Small intestine (tissue), 7 donors: ENCODE measurements around the gene TAF3. TPM values are rescaled to one million over a fixed set of nuclear protein-coding genes. Genes with fewer than 3 reads are reported as not detected.

ENCODE experiments used
- DNase-seq, 2 donors: peaks; one replicate each; pipeline versions ENCODE4 v3.0.0 to v3.0.0-alpha.2; 2013
- FAIRE-seq: peaks from 2 replicates; lab custom pipeline; 2012; peaks lifted over from hg19 to GRCh38; lab: Jason Lieb, UNC
- H3K27ac ChIP-seq, 3 donors: one replicate each; pipeline ENCODE4 v1.5.1; 2013; ENCODE audit warnings: low read length in 2 of 3, mild to moderate bottlenecking in 2 of 3, control low read depth in 1 of 3, inconsistent platforms in 1 of 3, low read depth in 1 of 3, moderate library complexity in 1 of 3
- H3K27me3 ChIP-seq, 3 donors: one replicate each; pipeline ENCODE4 v1.6.1; 2013; ENCODE audit warnings: low read length in 3 of 3, inconsistent platforms in 1 of 3; ENCODE audit not compliant: control insufficient read depth in 3 of 3, insufficient read depth in 3 of 3
- H3K36me3 ChIP-seq, 3 donors: one replicate each; pipeline ENCODE4 v1.6.1; 2013; ENCODE audit warnings: low read length in 3 of 3, inconsistent platforms in 1 of 3, low read depth in 1 of 3, mild to moderate bottlenecking in 1 of 3, moderate library complexity in 1 of 3; ENCODE audit not compliant: control insufficient read depth in 3 of 3, insufficient read depth in 2 of 3
- H3K4me1 ChIP-seq, 3 donors: one replicate each; pipeline ENCODE4 v1.6.1; 2013; ENCODE audit warnings: low read length in 2 of 3, inconsistent platforms in 1 of 3, low read depth in 1 of 3, mild to moderate bottlenecking in 1 of 3, moderate library complexity in 1 of 3; ENCODE audit not compliant: control insufficient read depth in 3 of 3, insufficient read depth in 2 of 3
- H3K4me3 ChIP-seq, 3 donors: one replicate each; pipeline ENCODE4 v1.5.1; 2013; ENCODE audit warnings: low read length in 3 of 3, control low read depth in 1 of 3, inconsistent platforms in 1 of 3, low read depth in 1 of 3, mild to moderate bottlenecking in 1 of 3, moderate library complexity in 1 of 3
- H3K9me3 ChIP-seq, 2 donors: one replicate each; pipeline ENCODE4 v1.6.1; 2013; ENCODE audit warnings: low read depth in 1 of 2, low read length in 1 of 2; ENCODE audit not compliant: control insufficient read depth in 2 of 2, insufficient read depth in 1 of 2
- WGBS, 3 donors: extraction: QIAGEN DNeasy Blood & Tissue Kit; methylation state at CpG; one replicate each; pipeline ENCODE4 v1.1.7; 2013; 5-methylcytosine and 5-hydroxymethylcytosine counted together
- polyA plus RNA-seq, 4 donors: library from polyadenylated mRNA; stranded (reverse) in 3 of 4; unstranded in 1 of 4; fragments of 200-250 nt in 3 of 4; fragments of 120-200 nt in 1 of 4; gene quantifications; one replicate each; pipeline versions ENCODE4 v1.2.1 to v1.2.3, GENCODE V29; 2013
- donor health status: healthy with polysubstance abuse.
- donor health status: control.
- donor health status: control.
- donor health status: Bipolar disorder and iron deficiency.
- donor health status: healthy.

TAF3 gene
- polyA plus RNA-seq, 4 donors: 3.4 to 5.4 (median 4.5) TPM

DNA sequence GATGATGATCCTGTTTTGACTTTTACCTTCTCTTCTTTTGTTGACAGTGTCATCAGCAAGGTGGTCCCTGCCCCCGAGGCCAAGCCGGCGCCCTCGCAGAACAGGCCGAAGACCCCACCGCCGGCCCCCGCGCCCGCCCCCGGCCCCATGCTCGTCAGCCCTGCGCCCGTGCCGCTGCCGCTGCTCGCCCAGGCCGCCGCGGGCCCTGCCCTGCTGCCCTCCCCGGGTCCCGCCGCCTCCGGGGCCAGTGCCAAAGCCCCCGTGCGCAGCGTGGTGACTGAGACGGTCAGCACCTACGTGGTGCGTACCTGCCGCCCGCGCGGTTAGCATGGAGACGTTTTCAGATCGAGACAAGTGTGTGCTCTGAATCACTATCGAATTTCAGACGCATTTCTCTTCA is 190.7 kb downstream of the TAF3 start:
- Histone ChIP-seq H3K27me3 (no peaks in the 10 kb centered on the region), H3K36me3 (peaks cover 0 to 29% (median 2%) of the 10 kb centered on the region in 3 donors), H3K27ac (no peak overlapping the region), H3K4me1 (peaks cover 0 to 16% (median 5%) of the 10 kb centered on the region in 3 donors), H3K4me3 (no peak overlapping the region), H3K9me3 (peaks cover 0 to 8% of the 10 kb centered on the region in 2 donors)
- FAIRE-seq (no peak), DNase-seq (no peak)
- 97 to 98% (median 98%) methylated on average over 38 of the region's 38 CpGs for WGBS, 3 donors

GRCh38 chr10:8013006-8013405 is 194.7 kb downstream of the TAF3 start:
- Histone ChIP-seq H3K36me3 (peaks cover 0 to 38% (median 5%) of the 10 kb centered on the region in 3 donors), H3K9me3 (no peaks in the 10 kb centered on the region), H3K4me1 (peaks cover 0 to 16% (median 5%) of the 10 kb centered on the region in 3 donors), H3K27me3 (no peaks in the 10 kb centered on the region), H3K4me3 (no peak overlapping the region), H3K27ac (no peak overlapping the region)
- FAIRE-seq (peak; percentile 59), DNase-seq (peak; percentile 59 to 69)
- 6 to 63% (median 40%) methylated on average over 1 of the region's 1 CpG for WGBS, 3 donors

- peaks cover 0 to 36% (median 5%) of the 10 kb centered on the region in 3 donors for H3K36me3 ChIP-seq
- 65 to 87% (median 85%) methylated on average over 10 of the region's 10 CpGs for WGBS, 3 donors
- H3K4me3 ChIP-seq: no peak overlapping the region
- no peak overlapping the region for H3K27ac ChIP-seq
- DNase-seq: peak in 1 of 2 donors; percentile 10
- no peak for FAIRE-seq
- peaks cover 0 to 16% (median 5%) of the 10 kb centered on the region in 3 donors for H3K4me1 ChIP-seq
- no peaks in the 10 kb centered on the region for H3K27me3 ChIP-seq
- no peaks in the 10 kb centered on the region for H3K9me3 ChIP-seq
Observed at GRCh38 chr10:8013619-8014018, 195.3 kb downstream of the TAF3 start.

GRCh38 chr10:8014649-8015048 is 196.3 kb downstream of the TAF3 start:
- Histone ChIP-seq H3K36me3 (peaks cover 0 to 28% (median 5%) of the 10 kb centered on the region in 3 donors), H3K4me3 (no peak overlapping the region), H3K4me1 (peaks cover 0 to 16% (median 5%) of the 10 kb centered on the region in 3 donors), H3K9me3 (no peaks in the 10 kb centered on the region), H3K27ac (no peak overlapping the region), H3K27me3 (no peaks in the 10 kb centered on the region)
- 96 to 97% (median 97%) methylated on average over 16 of the region's 16 CpGs for WGBS, 3 donors
- DNase-seq (no peak), FAIRE-seq (no peak)

DNA sequence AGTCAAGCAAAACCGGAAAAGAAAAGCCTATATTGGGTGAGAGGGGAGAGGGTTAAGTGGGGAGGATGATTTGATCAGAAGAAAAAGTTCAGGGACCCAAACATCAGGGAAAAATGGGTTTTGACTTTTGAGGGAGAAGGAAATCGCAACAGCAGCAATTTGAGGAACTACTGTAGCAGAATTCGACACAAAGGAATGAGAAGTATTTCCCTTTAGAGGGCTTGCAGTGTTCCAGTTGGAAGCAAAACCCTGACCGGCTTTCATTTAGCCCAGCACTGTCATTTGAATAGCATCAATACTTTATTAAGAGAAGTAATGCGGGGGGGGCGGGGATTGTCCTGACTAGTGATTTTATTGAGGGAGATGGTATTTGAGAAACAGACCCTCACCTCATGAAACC is 199.0 kb downstream of the TAF3 start:
- Histone ChIP-seq H3K4me1 (peaks cover 0 to 12% (median 4%) of the 10 kb centered on the region in 3 donors), H3K27ac (no peak overlapping the region), H3K4me3 (no peak overlapping the region), H3K9me3 (no peaks in the 10 kb centered on the region), H3K27me3 (no peaks in the 10 kb centered on the region), H3K36me3 (peaks cover 0 to 13% (median 5%) of the 10 kb centered on the region in 3 donors)
- 71 to 94% (median 91%) methylated on average over 6 of the region's 6 CpGs for WGBS, 3 donors
- DNase-seq (no peak), FAIRE-seq (no peak)

DNA sequence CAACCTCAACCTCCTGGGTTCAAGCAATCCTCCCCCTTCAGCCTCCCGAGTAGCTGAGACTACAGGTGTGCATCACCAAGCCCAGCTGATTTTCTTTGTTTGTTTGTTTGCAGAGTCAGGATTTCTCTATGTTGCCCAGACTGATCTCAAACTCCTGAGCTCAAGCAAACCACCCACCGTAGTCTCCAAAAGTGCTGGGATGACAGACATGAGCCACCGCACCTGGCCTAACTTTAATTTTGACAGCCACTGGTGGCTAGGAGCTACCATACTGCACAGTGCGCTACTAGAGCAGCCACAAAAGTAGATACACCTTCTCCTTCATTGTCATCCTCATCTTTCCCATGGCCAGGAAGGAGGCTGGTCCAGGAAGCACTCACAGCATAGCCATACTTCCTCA is 205.0 kb downstream of the TAF3 start:
- FAIRE-seq (no peak), DNase-seq (no peak)
- 80 to 84% (median 82%) methylated on average over 4 of the region's 4 CpGs for WGBS, 3 donors
- no peaks in the 10 kb centered on the region for H3K36me3 ChIP-seq
- H3K4me3 ChIP-seq: no peak overlapping the region
- H3K9me3 ChIP-seq: no peaks in the 10 kb centered on the region
- H3K27me3 ChIP-seq: peaks cover 0 to 18% (median 6%) of the 10 kb centered on the region in 3 donors
- peaks cover 0 to 3% (median 0%) of the 10 kb centered on the region in 3 donors for H3K4me1 ChIP-seq
- H3K27ac ChIP-seq: no peak overlapping the region

DNA sequence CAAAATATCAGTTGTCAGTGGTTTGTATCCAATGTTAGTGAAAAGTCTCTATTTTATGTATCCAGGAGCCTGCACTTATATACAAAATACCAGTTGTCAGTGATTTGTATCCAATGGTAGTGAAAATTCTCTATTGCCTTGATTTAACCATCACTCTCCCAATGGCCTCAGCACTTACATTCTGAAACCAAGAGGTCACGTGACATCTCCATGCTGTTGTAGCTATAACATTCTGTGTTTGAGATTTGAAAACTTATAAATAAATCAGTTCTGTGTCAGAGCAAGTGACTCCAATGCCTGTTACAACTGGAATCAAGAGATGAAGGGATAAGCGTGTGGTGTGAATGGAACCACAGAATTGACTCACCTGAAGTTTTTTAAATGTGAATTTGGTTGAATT is 205.5 kb downstream of the TAF3 start:
- Histone ChIP-seq H3K4me3 (no peak overlapping the region), H3K4me1 (peaks cover 0 to 3% (median 0%) of the 10 kb centered on the region in 3 donors), H3K36me3 (no peaks in the 10 kb centered on the region), H3K9me3 (no peaks in the 10 kb centered on the region), H3K27ac (no peak overlapping the region), H3K27me3 (peaks cover 0 to 18% (median 6%) of the 10 kb centered on the region in 3 donors)
- no peak for DNase-seq
- no peak for FAIRE-seq
- 85 to 94% (median 90%) methylated on average over 2 of the region's 2 CpGs for WGBS, 3 donors

DNA sequence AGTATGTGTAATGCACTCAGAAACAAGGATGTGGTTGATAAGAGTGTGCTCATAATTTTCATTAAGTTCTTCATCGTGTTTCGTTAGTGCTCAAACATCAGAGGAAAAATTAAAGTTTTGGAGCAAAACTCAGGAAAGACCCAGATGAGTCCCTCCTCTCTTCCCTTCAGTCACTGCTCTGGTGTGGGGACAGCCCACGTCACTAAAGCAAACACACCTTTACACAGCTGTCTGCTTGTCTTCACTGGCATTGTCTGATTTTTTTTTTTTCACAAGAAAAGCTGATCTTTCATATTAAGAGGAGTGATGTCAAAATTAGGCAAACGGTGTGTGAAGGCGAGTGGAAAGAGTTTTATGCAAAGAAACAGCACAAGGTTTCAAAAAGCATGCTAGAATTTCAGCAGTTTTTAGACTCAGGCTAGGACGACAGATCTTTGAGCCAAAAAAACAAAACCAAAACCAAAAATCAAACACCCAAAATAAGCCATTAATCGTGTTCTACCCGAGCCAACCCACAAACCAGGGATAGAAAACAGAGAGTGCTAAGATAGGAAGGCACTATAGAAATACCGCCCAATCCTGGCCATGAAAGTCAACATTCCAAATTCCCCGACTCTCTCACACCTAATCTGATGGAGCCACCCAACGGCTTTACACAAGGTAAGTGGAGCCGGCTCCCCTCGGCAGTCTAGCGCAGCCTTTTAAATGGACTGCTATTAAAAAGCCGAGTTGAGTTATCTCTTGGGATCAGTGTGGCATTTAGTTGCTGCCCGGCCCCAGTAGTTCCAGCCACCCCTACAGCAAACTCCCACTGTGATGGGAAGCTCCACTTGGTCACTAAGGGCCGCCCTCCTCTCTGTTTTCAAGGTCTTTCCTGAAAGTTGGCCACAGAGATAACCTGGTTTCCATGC is 208.3 kb downstream of the TAF3 start:
- WGBS, 3 donors: 19 to 39% (median 25%) methylated on average over 17 of the region's 17 CpGs
- no peak overlapping the region for H3K4me3 ChIP-seq

More for the DNA sequence above, 208.3 kb downstream of the TAF3 start:
- DNase-seq (no peak), FAIRE-seq (no peak)
- no peaks in the 10 kb centered on the region for H3K36me3 ChIP-seq
- H3K9me3 ChIP-seq: no peaks in the 10 kb centered on the region
- peaks cover 0 to 3% (median 0%) of the 10 kb centered on the region in 3 donors for H3K4me1 ChIP-seq
- no peak overlapping the region for H3K27ac ChIP-seq
- peaks cover 0 to 33% (median 11%) of the 10 kb centered on the region in 3 donors for H3K27me3 ChIP-seq
